Activated naive CD4-positive, alpha-beta T cell treated with anti-CD3 and anti-CD28 coated beads, Interleukin-2, amount 50 U/mL, for 16 hours (primary cell): ENCODE measurements around the gene IQGAP3.
A peak's percentile ranks its signal among the peaks of the same experiment; 100 is the strongest.
"Not testable (repeated sequence)": the region's sequence is repeated elsewhere in the genome, so short reads cannot be mapped to it uniquely, and the experiment has no call there.

Experiments used
- DNase-seq: peaks from one replicate; pipeline ENCODE4 v3.0.0-alpha.2; 2020

IQGAP3 gene

DNA sequence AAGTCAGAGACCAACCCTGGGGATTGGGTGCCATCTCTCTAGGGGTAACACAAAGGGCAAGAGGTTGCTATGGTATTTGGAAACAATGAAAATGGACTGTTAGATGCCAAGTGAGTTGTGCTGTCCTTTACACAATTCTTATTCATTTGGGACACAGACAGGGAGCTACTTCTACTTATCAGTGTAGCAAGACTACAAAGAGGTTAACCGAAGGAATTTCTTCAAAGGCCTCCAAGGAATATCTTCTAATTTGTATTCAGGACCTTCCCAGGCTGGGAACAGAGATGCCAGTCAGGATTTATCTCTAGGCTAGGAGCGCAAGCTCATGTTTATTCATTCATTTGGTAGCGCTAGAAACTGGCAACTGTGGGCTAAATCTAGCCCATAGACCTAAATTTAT lies 21.8 kb upstream of the IQGAP3 start:
- DNase-seq: no peak

DNA sequence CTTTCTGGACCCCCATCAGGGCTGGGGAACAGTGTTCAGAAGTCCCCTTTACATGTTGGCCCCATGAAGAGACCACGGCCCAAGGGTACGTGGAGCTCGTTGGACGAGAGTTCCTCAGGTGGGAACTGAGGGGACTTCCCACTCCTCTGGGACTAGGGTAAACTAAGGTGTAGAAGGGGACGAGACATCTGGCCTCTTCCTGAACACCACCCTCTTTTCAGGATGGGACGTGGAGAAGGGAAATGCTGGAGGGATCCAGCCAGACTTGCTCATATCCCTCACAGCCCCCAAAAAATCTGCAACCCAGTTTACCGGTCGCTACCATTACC lies 21.3 kb upstream of the IQGAP3 start:
- no peak for DNase-seq

DNA sequence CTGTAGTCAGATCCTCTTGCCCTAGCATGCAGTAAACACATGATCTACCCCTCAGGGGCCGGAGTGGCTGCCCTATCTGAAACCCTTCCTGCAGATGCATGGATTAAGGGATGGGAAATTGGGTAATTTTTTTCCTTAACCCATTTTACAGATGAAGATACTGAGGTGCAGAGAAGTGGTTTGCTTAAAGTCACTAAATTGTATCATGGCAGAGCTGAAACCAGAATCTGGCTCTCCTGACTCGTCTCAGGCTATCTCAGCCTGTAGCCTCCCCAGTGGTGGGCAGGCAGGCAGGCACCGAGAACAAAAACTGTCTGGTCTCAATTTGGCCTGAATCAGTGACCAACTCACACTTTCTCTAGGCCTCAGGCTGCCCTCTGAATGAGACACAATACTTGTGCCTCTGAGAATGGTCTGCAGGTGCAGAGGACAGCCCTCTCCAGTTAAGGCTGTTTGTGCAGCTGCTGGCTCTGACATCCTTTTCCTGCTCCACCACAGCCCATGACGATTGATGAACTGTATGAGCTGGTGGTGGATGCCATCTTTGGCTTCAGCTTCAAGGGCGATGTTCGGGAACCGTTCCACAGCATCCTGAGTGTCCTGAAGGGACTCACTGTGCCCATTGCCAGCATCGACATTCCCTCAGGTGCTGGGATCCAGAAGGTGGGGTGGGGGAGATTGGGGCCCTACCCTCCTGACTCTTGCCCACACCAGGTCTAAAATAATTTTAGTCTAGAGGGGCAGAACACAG lies 20.7 kb upstream of the IQGAP3 start:
- DNase-seq: no peak

DNA sequence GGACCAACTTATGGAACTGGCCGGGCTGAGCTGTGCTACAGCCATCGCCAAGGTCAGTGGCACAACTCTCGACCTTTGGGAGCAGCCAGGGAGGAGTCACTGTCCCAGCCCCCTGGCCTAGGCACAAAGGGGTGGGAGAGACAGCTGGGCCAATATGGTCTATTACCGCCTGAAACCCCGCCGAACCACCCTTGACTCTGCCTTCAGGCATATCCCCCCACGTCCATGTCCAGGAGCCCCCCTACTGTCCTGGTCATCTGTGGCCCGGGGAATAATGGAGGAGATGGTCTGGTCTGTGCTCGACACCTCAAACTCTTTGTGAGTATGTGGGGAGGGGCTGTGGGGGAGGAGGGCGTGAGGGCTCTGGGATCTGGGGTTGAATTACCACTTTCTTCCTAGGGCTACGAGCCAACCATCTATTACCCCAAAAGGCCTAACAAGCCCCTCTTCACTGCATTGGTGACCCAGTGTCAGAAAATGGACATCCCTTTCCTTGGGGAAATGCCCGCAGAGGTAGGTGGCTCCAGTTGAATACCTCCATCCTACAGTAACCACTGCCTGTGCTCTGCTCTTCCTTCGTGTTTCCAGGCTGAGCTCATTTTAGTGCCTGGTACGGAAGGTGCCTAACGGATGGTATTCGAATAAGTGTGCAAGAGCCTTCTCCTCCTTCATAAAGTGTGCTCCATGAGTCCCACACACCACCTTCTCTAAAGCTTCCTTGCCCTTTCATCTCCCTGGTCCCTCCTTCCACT lies 20.0 kb upstream of the IQGAP3 start:
- no peak for DNase-seq

DNA sequence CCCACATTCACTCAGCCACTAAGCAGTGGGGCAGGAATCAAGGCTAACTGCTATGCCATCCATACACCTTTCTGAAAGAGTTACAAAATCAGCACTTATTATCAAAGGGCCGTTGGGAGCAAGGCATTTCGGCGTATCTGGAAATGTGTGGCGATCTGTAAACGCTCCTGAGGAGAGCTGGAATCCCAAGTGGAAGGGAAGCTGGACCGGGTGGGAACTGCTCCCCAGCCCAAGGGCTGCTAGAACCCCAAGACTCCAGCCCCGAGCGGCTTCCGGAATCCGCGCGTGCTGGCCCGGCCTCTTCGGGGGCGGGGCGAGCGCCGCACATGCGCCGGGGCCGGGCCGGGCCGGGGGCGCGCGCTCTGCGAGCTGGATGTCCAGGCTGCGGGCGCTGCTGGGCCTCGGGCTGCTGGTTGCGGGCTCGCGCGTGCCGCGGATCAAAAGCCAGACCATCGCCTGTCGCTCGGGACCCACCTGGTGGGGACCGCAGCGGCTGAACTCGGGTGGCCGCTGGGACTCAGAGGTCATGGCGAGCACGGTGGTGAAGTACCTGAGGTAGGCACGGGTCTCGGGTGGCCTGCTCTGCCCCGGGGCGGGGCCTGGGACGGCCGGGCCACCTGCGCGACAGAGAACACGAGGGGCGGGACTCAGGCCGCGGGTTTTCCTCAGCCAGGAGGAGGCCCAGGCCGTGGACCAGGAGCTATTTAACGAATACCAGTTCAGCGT lies 19.2 kb upstream of the IQGAP3 start, which contains the start of gene NAXE:
TSS of gene NAXE (plus strand) at position 345 of the 726 bp plus-strand sequence. CDS start at position 374, 29 bp downstream.
- peak; percentile 74 for DNase-seq

DNA sequence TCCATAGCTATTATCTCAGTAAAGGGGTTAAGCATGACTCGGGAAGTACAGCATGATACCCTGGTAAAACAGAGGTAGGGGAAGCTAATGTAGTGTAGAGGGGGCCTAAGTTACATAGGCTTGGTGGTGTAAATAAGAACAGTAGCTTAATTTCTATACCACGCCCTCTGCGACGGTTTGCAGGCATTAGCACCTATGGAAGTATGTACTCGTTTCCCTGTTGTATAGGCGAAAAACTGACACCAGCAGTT lies 18.7 kb upstream of the IQGAP3 start:
- DNase-seq: no peak

DNA sequence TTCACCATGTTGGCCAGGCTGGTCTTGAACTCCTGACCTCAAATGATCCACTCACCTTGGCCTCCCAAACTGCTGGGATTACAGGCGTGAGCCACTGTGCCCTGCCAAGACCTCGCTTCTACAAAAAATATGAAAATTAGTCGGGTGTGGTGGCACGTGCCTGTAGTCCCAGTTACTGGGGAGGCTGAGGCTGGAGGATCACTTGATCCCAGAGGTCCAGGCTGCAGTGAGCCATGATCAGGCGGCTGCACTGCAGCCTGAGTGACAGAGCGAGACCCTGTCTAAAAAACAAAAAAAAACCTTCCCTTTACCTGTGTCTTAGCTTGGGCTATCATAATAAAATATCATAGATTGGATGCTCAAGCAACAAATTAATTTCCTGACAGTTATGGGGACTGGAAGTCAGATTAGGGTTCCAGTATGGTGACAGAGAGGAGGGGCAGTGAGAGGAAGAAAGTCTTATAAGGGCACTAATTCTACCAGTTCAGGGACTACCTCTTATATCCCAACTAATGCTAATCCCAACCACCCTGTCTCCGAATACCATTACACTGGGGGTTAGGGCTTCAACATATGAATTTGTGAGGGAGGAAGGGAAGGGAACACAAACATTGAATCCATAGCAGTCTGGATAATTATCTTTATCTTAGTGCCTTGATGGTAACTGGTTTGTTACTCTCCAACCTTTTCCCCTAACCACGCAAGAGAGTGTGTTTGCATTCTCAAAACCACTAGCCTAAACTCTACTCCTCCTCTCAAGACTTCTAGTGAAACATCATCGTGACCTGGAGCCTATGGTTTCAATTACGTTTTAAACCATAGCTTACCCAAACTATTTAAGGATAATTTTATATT lies 18.2 kb upstream of the IQGAP3 start:
- DNase-seq: no peak

DNA sequence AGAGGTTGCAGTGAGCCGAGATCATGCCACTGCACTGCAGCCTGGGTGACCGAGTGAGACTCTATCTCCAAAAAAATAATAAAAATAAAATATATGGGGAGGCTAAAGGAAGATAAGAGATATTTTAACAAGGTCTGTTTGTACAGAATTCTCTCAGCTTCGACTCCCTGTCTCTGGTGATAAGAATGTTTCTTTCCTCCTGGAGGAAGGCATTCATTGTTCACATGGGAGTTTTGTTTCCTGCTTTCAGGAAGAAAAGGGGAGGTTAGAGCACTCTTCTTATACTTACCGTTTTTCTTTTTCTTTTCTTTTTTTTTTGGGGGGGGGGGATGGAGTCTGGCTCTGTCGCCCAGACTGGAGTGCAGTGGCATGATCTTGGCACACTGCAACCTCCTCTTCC lies 17.2 kb upstream of the IQGAP3 start:
- no peak for DNase-seq

DNA sequence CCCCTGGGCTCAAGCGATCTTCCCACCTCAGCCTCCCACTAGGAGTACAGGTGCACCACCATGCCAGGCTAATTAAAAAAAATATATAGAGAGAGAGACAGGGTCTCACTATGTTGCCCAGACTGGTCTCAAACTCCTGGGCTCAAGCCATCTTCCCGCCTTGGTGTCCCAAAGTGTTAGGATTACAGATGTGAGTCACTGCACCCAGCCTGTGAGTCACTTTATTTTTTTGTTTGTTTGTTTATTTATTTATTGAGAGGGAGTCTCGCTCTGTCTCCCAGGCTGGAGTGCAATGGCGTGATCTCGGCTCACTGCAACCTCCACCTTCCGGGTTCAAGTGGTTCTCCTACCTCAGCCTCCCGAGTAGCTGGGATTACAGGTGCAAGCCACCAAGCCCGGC lies 15.6 kb upstream of the IQGAP3 start:
- not testable (repeated sequence) for DNase-seq

DNA sequence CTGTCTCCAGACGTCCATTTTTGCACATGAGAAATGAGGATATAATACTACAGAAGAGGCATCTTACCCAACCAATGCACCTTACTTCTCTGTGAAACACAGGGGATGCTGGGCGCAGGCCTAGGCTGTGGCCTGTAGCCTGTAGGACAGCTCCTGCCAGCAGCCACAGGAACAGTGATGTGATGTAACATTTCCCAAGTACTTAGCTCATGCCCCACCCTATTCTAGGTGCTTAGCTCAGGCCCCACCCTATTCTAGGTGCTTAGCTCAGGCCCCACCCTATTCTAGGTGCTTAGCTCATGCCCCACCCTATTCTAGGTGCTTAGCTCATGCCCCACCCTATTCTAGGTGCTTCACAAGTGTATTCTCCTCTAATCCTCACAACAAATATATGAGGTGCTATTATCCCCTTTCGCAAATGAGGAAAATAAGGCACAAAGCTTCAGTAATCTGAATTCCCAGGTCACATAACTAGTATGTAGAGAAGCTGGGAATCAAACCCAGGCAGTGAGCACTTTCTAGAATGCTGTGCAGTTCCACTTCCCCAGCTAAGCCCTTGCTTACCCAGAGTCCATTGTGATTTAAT lies 14.6 kb upstream of the IQGAP3 start:
- no peak for DNase-seq

DNA sequence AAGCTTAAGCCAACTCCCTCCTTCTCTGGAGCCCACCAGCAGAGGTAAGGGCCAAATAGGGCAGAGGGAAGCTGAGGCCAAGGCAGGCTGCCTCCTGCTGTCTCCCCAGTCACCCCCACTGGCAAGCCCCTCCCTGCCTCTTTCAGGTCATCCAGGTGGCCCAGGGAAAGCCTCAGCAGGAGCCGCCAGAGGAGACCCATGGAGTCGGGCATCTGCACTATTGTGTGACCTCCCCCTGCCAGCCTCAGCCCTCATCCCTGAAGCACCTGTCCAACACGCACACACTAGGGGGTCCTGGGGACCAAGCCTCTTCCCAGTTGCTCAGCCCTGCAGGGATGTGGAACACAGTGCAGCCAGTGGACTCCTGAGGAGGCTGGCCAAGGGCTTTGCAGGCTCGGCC lies 14.0 kb upstream of the IQGAP3 start:
- no peak for DNase-seq

DNA sequence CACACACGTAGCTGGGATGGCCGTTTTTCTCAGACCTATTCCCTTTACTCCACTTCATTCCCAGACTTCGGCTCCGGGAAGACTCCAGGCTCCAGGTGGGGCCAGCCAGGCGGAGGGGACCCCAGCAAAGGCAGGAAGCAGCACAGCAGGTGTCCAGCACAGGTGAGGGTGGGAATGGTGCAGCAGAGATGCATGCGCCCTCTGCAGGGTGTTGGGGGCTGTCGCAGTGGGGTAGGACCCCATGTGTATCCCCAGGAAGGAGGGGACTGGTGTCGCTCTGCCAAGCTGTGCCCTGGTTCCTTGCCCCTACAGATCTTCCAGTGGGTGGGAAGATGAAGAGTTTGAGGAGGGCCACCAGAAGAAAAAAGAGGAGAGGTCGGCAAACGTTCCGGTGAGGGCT lies 12.4 kb upstream of the IQGAP3 start:
- no peak for DNase-seq

DNA sequence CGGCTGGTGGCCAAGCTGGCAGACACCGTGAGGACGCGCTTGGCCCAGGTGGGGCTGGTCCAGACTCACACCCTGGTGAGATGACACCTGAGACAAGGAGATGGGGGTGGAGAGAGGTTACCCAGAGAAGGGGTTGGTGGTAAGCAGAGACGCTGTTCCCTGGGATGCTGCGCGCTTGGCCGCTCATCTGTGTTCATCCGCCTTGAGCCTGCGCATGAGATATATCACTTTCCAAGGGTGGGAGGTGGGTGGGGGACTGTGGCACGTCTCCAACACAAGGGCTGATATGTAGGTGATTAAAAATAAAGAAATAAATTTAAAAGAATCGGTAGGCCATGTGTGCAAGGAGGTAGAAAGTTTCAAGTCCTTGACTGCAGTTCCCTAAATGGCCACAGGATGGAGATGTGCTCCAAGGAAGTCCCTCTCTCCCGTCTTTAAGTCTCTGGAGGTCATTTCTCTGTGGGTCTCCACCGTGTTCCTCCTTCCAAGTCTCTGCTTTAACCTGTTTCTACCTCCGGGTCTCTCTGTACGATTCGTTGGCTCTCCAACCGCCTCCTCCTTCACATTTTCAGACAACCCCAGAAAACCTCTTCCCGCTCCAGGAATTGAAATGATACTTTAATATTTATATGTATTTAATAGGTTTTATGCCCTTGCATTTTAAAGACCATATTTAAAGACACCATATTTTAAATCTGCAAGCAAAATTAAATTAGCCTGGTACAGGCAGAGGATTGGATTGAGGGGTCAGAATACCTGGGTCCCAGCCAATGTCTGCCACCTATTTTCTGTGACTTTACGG lies 11.7 kb upstream of the IQGAP3 start:
- peak; percentile 73 for DNase-seq

DNA sequence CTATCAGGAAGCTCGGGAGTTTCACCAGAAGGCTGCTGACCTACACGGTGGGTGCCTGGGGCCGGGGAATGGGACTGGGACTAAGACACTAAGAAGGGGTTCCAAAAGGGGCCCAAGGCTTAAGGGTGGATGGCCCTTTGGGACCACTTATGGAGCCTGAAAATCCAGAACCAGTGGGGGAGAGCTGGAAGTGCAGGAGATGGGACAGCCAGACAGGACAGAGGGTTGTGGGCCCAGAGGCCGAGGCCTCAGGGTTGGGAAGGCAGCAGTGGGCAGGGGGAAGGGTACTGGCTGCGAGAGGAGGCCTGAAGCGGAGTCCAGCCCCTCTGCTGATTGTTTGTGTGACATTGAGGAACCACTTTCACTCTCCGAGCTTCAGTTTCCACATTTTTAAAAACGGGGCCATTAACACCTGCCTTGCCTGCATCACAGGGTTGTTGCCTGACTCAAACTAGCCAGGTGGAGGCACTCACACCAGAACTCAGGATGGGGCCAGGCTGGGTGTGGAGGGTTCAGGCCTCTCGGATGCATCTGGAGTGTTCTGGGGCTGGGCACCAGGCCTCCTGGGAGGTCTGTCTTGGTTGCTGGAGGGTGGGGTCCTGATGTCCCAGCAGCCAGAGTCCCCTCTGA lies 10.1 kb upstream of the IQGAP3 start:
- peak; percentile 28 for DNase-seq

DNA sequence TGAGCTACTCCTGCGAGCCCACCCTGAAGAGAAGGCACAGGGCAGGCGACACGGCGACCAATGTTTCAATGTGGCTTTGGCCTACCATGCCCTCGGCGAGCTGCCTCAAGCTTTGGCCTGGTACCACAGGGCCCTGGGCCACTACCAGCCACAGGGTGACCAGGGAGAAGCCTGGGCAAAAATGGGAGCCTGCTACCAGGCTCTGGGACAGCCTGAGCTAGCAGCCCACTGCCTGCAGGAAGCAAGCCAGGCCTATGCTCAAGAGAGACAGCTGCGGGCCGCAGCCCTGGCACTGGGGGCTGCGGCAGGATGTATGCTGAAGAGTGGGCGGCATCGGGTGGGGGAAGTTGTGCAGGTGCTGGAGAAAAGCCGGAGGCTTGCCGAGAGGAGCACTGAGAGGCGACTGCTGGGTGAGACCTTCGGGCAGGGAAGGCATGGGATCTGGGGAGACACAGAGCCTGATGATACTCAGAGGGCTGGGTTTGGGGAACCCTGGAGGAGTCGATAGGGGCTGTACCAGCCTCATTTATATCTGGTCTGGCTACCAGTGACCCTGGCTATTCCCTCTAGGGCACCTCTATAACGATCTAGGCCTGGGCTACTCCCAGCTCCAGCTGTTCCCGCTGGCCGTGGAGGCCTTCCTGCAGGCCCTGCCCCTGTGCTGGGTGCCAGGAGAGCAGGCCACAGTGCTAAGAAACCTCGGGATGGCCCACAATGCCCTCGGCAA lies 9.5 kb upstream of the IQGAP3 start:
- DNase-seq: peak; percentile 58

DNA sequence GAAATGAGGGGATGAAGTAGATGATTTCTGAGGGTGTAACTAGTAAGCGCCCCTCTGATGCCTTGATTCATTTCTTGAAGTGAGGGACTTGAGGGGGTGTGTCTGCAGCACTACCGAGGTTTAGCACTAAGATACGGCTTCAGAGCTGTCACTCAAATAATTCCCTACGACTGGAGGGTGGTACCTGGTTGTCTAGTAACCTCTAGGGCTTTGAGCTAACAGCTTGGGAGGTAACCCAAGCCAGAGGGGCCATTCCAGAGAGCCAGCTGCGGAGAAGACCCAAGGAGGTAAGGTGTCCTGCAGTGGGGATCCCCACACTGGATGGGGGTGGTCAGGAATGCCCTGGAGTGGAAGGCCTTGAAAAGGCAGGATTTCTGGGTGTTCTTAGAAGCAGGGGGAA lies 7.1 kb upstream of the IQGAP3 start, which contains the start of gene TTC24:
TSS of gene TTC24 (plus strand) at position 252 of the 400 bp plus-strand sequence. CDS start 1,642 bp downstream, outside the sequence.
- no peak for DNase-seq

DNA sequence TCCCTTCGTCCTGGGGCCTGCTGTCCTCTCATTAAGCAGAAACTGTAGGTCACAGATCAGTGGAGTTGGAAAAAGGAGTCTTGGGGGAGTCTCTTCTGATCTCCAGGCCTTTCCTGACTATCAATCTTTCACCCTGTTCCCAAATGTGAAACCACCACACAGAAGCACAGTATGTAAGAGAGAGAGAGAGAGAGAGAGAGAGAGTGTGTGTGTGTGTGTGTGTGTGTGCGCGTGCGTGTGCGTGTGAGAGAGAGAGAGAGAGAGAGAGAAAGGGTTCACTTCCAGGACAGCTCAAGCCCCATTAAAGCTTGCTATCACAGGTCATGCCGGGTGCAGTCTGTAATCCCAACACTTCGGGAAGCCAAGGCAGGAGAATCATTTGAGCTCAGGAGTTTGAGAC lies 5.7 kb upstream of the IQGAP3 start:
- no peak for DNase-seq

DNA sequence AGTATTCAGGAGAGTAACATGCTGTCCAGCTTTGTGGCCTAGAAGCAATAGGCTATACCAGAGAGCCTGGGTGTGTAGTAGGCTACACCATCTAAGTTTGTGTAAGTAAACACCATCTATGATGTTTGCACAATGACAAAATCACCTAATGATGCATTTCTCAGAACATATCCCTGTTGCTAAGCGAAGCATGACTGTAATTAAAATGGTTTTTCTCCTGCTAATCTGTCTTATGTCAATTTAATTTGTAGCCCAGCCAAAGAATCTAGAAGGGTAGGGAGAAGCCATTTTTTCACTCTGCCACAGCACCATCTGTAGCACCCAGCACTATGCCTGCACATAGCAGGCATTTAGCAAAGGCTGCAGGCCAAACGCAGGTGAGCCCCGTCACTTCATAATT lies 5.2 kb upstream of the IQGAP3 start:
- DNase-seq: no peak

DNA sequence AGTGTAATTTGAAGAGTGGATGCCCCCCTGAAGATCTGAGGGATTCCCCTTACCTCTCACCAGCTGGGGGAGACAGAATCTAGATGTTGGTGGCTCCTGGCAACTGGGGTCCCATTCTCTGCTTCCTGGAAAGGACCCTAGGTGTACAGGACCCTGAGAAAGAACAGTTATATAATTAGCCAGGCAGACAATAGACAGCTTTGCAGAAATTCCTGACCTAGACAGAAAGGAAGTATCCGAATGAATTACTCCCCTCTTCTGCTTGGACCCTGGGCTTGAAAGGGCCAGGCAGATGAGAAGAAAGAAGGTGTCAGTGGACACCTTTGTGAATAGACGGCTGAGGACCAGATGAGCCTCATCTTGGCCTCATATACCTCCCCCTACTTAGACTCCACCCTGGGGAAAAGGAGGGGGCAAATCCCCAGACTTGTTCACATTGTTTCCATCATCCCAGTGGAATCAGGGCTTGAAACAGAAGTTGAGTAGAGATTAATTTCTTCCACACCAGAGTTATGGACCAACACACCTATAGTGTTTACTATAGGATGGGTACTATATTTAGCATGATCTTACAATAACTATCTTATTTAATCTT lies 1.8 kb upstream of the IQGAP3 start:
- no peak for DNase-seq

DNA sequence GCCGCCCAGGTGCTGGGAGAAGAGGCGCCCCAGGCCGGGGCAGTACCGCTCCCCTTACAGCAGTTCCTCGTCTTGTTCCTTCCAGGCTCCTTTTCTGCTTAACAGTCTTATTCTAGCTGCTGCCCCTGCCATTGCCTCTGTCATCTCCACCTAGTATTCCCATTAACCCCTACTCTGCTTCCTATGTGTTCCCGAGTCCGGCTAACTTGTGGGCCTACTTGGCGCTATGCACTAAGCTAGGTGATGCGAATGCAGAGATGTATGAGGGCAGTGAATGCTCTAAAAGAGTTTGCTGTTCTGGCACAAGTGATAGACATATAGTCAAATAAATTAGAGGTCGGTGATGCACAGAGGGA lies 276 bp upstream of the IQGAP3 start:
- no peak for DNase-seq
